Epithelial cell of proximal tubule (primary cell): ENCODE measurements around the gene NTM. TPM values are rescaled to one million over a fixed set of nuclear protein-coding genes. Genes with fewer than 3 reads are reported as not detected.

Source experiments
- DNase-seq: peaks from one replicate; pipeline ENCODE4 v3.0.0-alpha.2; 2011; ENCODE audit warnings: low read depth
- H3K4me3 ChIP-seq: 2 replicates; pipeline ENCODE4 v1.5.1; 2011; ENCODE audit warnings: low read depth, mild to moderate bottlenecking, low read length
- total RNA-seq: library from RNA; depleted of rRNA; stranded (reverse); fragments of >200 nt; gene quantifications from 2 replicates; pipeline ENCODE4 v1.2.3, GENCODE V29; 2015
- TF ChIP-seq, protein P1 (sequence below): conservative IDR thresholded peaks from 2 replicates; pipeline ENCODE4 v1.5.1; 2012; ENCODE audit warnings: low read depth, mild to moderate bottlenecking, low read length

NTM gene
- total RNA-seq, 1 donor from 2014 or later = 5.3 TPM

DNA sequence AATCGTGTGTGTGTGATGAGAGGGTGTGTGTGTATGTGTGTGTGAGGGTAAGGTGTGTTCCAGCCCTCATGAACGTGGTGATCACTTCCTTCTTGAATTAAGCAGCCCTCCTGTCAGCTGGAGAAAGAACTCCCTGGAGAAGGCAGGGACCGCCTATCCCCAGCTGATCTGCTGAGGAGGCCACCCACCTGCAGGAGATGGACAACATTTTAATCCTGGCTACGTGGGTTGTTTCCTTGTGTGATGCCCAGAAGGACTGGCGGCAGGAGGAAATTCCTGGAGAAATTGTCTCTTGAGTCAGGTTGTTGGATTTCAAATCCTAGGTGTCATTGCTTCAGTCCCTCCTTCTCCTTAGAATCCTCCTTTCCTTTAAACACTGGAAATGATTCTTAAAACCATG lies 878.8 kb downstream of the NTM start:
- no peak for DNase-seq
- TF ChIP-seq, protein P1, sequence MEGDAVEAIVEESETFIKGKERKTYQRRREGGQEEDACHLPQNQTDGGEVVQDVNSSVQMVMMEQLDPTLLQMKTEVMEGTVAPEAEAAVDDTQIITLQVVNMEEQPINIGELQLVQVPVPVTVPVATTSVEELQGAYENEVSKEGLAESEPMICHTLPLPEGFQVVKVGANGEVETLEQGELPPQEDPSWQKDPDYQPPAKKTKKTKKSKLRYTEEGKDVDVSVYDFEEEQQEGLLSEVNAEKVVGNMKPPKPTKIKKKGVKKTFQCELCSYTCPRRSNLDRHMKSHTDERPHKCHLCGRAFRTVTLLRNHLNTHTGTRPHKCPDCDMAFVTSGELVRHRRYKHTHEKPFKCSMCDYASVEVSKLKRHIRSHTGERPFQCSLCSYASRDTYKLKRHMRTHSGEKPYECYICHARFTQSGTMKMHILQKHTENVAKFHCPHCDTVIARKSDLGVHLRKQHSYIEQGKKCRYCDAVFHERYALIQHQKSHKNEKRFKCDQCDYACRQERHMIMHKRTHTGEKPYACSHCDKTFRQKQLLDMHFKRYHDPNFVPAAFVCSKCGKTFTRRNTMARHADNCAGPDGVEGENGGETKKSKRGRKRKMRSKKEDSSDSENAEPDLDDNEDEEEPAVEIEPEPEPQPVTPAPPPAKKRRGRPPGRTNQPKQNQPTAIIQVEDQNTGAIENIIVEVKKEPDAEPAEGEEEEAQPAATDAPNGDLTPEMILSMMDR = no peak
- no peak overlapping the region for H3K4me3 ChIP-seq

DNA sequence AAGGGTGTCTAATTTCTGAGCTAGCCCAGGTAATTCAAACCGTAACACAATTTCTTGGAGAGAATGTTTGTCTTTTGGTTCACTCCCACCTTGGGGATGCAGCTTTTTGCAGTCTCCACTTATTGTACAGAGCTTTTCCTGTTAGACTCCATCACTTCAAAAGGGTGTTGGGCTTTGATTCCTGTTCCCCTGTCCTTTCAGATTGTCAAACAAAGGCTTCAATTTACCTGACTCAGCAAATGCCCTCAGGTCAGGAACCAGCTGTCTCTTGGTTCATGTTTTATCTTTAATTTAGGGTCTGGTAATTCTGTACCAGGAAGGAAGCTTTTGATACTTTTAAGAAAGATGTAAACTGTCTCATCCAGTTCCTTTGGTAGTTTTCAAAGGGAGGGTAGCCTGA lies 880.6 kb downstream of the NTM start:
- no peak overlapping the region for H3K4me3 ChIP-seq
- DNase-seq = no peak
- TF ChIP-seq, protein P1 = no peak

GRCh38 chr11:132253469-132254264 lies 883.3 kb downstream of the NTM start:
- no peak overlapping the region for H3K4me3 ChIP-seq
- DNase-seq = no peak
- TF ChIP-seq, protein P1 = no peak

GRCh38 chr11:132254906-132255305 lies 884.5 kb downstream of the NTM start:
- no peak for DNase-seq
- TF ChIP-seq, protein P1 = no peak

GRCh38 chr11:132256528-132257279 lies 886.3 kb downstream of the NTM start:
- TF ChIP-seq, protein P1 = no peak
- H3K4me3 ChIP-seq = no peak overlapping the region
- no peak for DNase-seq

More at GRCh38 chr11:132254906-132255305, 884.5 kb downstream of the NTM start:
- no peak overlapping the region for H3K4me3 ChIP-seq

DNA sequence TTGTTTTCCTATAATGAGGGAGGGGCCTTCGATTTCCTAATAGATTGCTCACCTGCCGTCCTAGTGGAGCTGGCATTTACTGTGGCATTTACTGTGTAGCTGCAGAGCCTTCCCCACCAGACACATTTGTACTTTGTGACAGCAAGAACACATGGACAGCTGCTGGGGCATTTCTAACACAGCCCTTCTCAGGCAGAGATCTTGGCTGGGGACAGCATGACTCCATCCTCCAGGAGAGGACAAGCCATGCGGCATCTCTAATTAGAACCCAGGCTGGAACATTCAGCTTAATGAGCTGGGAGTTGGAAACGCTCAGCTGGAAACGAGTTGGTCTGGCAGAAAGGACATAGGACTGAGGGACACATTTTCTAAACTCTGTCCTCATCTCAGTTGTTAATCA lies 887.5 kb downstream of the NTM start:
- TF ChIP-seq, protein P1 = no peak
- no peak overlapping the region for H3K4me3 ChIP-seq
- DNase-seq = no peak

DNA sequence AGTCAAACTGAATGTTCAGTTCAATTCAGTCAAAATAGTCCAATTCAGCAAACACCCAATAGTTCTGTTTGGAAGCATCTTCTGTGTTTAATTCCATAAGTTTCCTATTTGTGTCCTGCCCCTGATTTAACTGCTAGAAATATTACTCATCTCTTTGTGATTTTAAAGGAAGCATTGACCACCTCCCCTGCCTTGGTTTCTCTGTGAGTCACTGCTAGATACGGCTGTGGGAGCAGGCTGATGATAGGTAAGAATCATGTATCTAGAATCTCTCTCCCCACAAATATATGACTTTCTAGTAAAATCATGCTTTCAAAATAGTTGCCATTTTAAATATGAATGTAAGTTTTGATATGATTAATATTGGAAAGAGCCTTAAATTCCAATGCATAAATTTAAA lies 888.5 kb downstream of the NTM start:
- no peak overlapping the region for H3K4me3 ChIP-seq
- no peak for DNase-seq
- TF ChIP-seq, protein P1 = no peak
